Esophagus squamous epithelium (tissue), 5 donors: ENCODE data around the gene KRT6B. TPM values are rescaled to one million over a fixed set of nuclear protein-coding genes. Genes with fewer than 3 reads are reported as not detected.

Experiments used
- DNase-seq: peaks from one replicate; lab custom pipeline; 2025; lab: John Stamatoyannopoulos, UW
- H3K27ac ChIP-seq, 4 donors: fragments of 200-600 bp; sonication (generic); one replicate each; pipeline ENCODE4 v1.5.1; 2016 to 2019; ENCODE audit warnings: mild to moderate bottlenecking in 1 of 4
- H3K27me3 ChIP-seq, 4 donors: fragments of 200-600 bp; sonication (generic); 1 replicate in 3 of 4; 2 replicates in 1 of 4; pipeline versions ENCODE4 v1.5.1 to v1.6.0; 2017 to 2021; ENCODE audit warnings: antibody characterized with exemption in 1 of 4
- H3K36me3 ChIP-seq, 3 donors: fragments of 200-600 bp; sonication (generic); one replicate each; pipeline ENCODE4 v1.5.1; 2016 to 2019
- H3K4me1 ChIP-seq, 3 donors: fragments of 200-600 bp; sonication (generic); one replicate each; pipeline ENCODE4 v1.5.1; 2017 to 2019
- H3K4me3 ChIP-seq, 4 donors: fragments of 200-600 bp; sonication (generic); 1 replicate in 3 of 4; 2 replicates in 1 of 4; pipeline ENCODE4 v1.5.1; 2016 to 2019; ENCODE audit warnings: mild to moderate bottlenecking in 2 of 4, moderate library complexity in 1 of 4
- H3K9me3 ChIP-seq, 3 donors: fragments of 200-600 bp; sonication (generic); one replicate each; pipeline ENCODE4 v1.5.1; 2016 to 2019
- CTCF ChIP-seq, 6 experiments: fragments of 450-650 bp in 4 of 6; fragments of 200-600 bp in 2 of 6; sonication (generic) in 2 of 6; IDR thresholded peaks; one replicate each; pipeline ENCODE4 v1.5.1; 2016 to 2019; ENCODE audit warnings: antibody characterized with exemption in 6 of 6, mild to moderate bottlenecking in 4 of 6, moderate library complexity in 4 of 6
- POLR2A ChIP-seq, 4 donors: fragments of 450-650 bp; IDR thresholded peaks; one replicate each; pipeline ENCODE4 v1.6.1; 2017; ENCODE audit warnings: antibody characterized with exemption in 4 of 4, mild to moderate bottlenecking in 4 of 4, moderate library complexity in 3 of 4
- WGBS, 2 donors: methylation state at CpG; one replicate each; pipeline ENCODE4 v1.1.5; 2018; 5-methylcytosine and 5-hydroxymethylcytosine counted together
- intact Hi-C: fragments of 100-400 bp; cut with DNase I; formaldehyde crosslinking; loops from one replicate; pipeline ENCODE4 v1.15.0; 2022
- total RNA-seq, 4 donors: library from RNA; depleted of rRNA; stranded (reverse); fragments of >200 nt; gene quantifications; one replicate each; pipeline ENCODE4 v1.1.0, GENCODE V29; 2016
- donor health status: DM: yes; HTN: yes; CAD: no.

KRT6B gene
- total RNA-seq, 4 donors from 2014 or later: 308 to 3,585 (median 1,609) TPM

- Histone ChIP-seq H3K9me3 (no peaks in the 10 kb centered on the region), H3K27me3 (peaks cover 0 to 7% (median 0%) of the 10 kb centered on the region in 4 donors), H3K27ac (no peak overlapping the region), H3K4me3 (no peak overlapping the region), H3K36me3 (peaks cover 0 to 13% (median 0%) of the 10 kb centered on the region in 3 donors), H3K4me1 (peaks cover 4 to 29% (median 4%) of the 10 kb centered on the region in 3 donors)
- no peak for DNase-seq
- no peak for TF ChIP-seq CTCF (IDR thresholded peaks at IDR 0.05)
- TF ChIP-seq POLR2A (IDR thresholded peaks at IDR 0.05): no peak
- WGBS, 2 donors: 60 to 67% methylated on average over 3 of the region's 3 CpGs
- intact Hi-C loops: no loop called here
Observed at GRCh38 chr12:52445876-52446275, 6.1 kb downstream of the KRT6B start.

- Histone ChIP-seq H3K27ac (peak overlapping the region in 3 of 4 donors; percentile 30 to 69 (median 56)), H3K4me3 (no peak overlapping the region), H3K4me1 (peaks cover 4 to 39% (median 9%) of the 10 kb centered on the region in 3 donors), H3K9me3 (no peaks in the 10 kb centered on the region), H3K36me3 (peaks cover 0 to 13% (median 0%) of the 10 kb centered on the region in 3 donors), H3K27me3 (peaks cover 0 to 7% (median 0%) of the 10 kb centered on the region in 4 donors)
- intact Hi-C loops: no loop called here
- TF ChIP-seq POLR2A (IDR thresholded peaks at IDR 0.05) (no peak), CTCF (IDR thresholded peaks at IDR 0.05) (no peak)
- WGBS, 2 donors: 56 to 62% methylated on average over 10 of the region's 10 CpGs
- DNase-seq: no peak
Observed at GRCh38 chr12:52444647-52445595, 7.0 kb downstream of the KRT6B start.

- peaks cover 0 to 13% (median 0%) of the 10 kb centered on the region in 3 donors for H3K36me3 ChIP-seq
- intact Hi-C loops: no loop called here
- H3K4me3 ChIP-seq: no peak overlapping the region
- H3K9me3 ChIP-seq: no peaks in the 10 kb centered on the region
- peaks cover 4 to 48% (median 11%) of the 10 kb centered on the region in 3 donors for H3K4me1 ChIP-seq
- peaks cover 0 to 7% (median 0%) of the 10 kb centered on the region in 4 donors for H3K27me3 ChIP-seq
- TF ChIP-seq CTCF (IDR thresholded peaks at IDR 0.05): no peak
- no peak for DNase-seq
- WGBS, 2 donors: 93 to 97% methylated on average over 3 of the region's 3 CpGs
- peak overlapping the region in 3 of 4 donors; percentile 30 to 69 (median 56) for H3K27ac ChIP-seq
Observed at GRCh38 chr12:52443966-52444365, 8.0 kb downstream of the KRT6B start.

- WGBS, 2 donors: 28 to 29% methylated on average over 6 of the region's 6 CpGs
- intact Hi-C loops: no loop called here
- H3K36me3 ChIP-seq: peaks cover 0 to 9% (median 0%) of the 10 kb centered on the region in 3 donors
- no peaks in the 10 kb centered on the region for H3K9me3 ChIP-seq
- H3K4me1 ChIP-seq: peaks cover 14 to 62% (median 14%) of the 10 kb centered on the region in 3 donors
- TF ChIP-seq CTCF (IDR thresholded peaks at IDR 0.05): no peak
- TF ChIP-seq POLR2A (IDR thresholded peaks at IDR 0.05): no peak
- no peak overlapping the region for H3K27ac ChIP-seq
- H3K4me3 ChIP-seq: no peak overlapping the region
- no peak for DNase-seq
- H3K27me3 ChIP-seq: peaks cover 0 to 7% (median 0%) of the 10 kb centered on the region in 4 donors
Observed at GRCh38 chr12:52442600-52443061, 9.3 kb downstream of the KRT6B start.
